Fibroblast of lung (primary cell): ENCODE data around the gene MAN1A1. TPM values are rescaled to one million over a fixed set of nuclear protein-coding genes. Genes with fewer than 3 reads are reported as not detected.

Source experiments
- DNase-seq, 2 donors: peaks; one replicate each; pipeline versions ENCODE4 v3.0.0 to v3.0.0-alpha.2; 2010; ENCODE audit warnings: low read depth in 2 of 2
- H2AFZ ChIP-seq: 2 replicates; pipeline ENCODE4 v1.5.1; 2012; ENCODE audit warnings: low read length, control low read depth, inconsistent platforms
- H3K27ac ChIP-seq: 2 replicates; pipeline ENCODE4 v1.5.1; 2011; ENCODE audit warnings: low read length, control low read depth; ENCODE audit not compliant: insufficient read depth
- H3K27me3 ChIP-seq: 2 replicates; pipeline ENCODE4 v1.5.1; 2011; ENCODE audit warnings: mild to moderate bottlenecking, low read length; ENCODE audit not compliant: control insufficient read depth, insufficient read depth
- H3K36me3 ChIP-seq: 2 replicates; pipeline ENCODE4 v1.5.1; 2011; ENCODE audit warnings: low read length; ENCODE audit not compliant: control insufficient read depth, insufficient read depth
- H3K4me1 ChIP-seq: 2 replicates; pipeline ENCODE4 v1.5.1; 2011; ENCODE audit warnings: low read length; ENCODE audit not compliant: control insufficient read depth, insufficient read depth; ENCODE audit errors: extremely low read depth
- H3K4me2 ChIP-seq: 2 replicates; pipeline ENCODE4 v1.5.1; 2011; ENCODE audit warnings: low read length, control low read depth; ENCODE audit not compliant: insufficient read depth; ENCODE audit errors: extremely low read depth
- H3K4me3 ChIP-seq, 4 experiments: fragments of 200-600 bp in 1 of 4; sonication (generic) in 1 of 4; replicated peaks in 1 of 4; 2 replicates each; pipeline ENCODE4 v1.5.1; 2011 to 2016; ENCODE audit warnings: low read length in 4 of 4, low read depth in 3 of 4, mild to moderate bottlenecking in 3 of 4, control low read depth in 2 of 4, inconsistent platforms in 1 of 4, mixed read lengths in 1 of 4; ENCODE audit not compliant: insufficient read depth in 1 of 4; ENCODE audit errors: control extremely low read depth in 1 of 4
- H3K79me2 ChIP-seq: 2 replicates; pipeline ENCODE4 v1.5.1; 2012; ENCODE audit warnings: mild to moderate bottlenecking, low read length, inconsistent platforms; ENCODE audit not compliant: control insufficient read depth, insufficient read depth
- H3K9ac ChIP-seq: 2 replicates; pipeline ENCODE4 v1.5.1; 2011; ENCODE audit warnings: mild to moderate bottlenecking, low read length, control low read depth; ENCODE audit not compliant: insufficient read depth
- H3K9me3 ChIP-seq: 2 replicates; pipeline ENCODE4 v1.5.1; 2012; ENCODE audit warnings: low read depth, low read length; ENCODE audit not compliant: control insufficient read depth, insufficient read depth
- H4K20me1 ChIP-seq: 2 replicates; pipeline ENCODE4 v1.5.1; 2011; ENCODE audit warnings: low read length; ENCODE audit not compliant: control insufficient read depth, insufficient read depth; ENCODE audit errors: extremely low read depth
- EZH2 ChIP-seq: IDR thresholded peaks from 2 replicates; pipeline ENCODE4 v1.5.1; 2012; ENCODE audit warnings: low read length, control low read depth, mild to moderate bottlenecking; ENCODE audit errors: missing control alignments
- polyA plus RNA-seq, 2 donors: library from polyadenylated mRNA; depleted of rRNA in 1 of 2; stranded (reverse) in 1 of 2; unstranded in 1 of 2; fragments of >200 nt; gene quantifications; 2 replicates each; pipeline ENCODE4 v1.2.1, GENCODE V29; 2011 to 2012; ENCODE audit warnings: missing spikeins in 1 of 2
- total RNA-seq: library from RNA; depleted of rRNA; stranded (reverse); fragments of >200 nt; gene quantifications from 2 replicates; pipeline ENCODE4 v1.2.1, GENCODE V29; 2014
- TF ChIP-seq, protein P1 (sequence below), 2 donors: IDR thresholded peaks in 1 of 2; conservative IDR thresholded peaks in 1 of 2; 1 replicate in 1 of 2; 2 replicates in 1 of 2; pipeline ENCODE4 v1.5.1; 2011 to 2012; ENCODE audit warnings: low read length in 2 of 2, control low read depth in 1 of 2, inconsistent platforms in 1 of 2, low read depth in 1 of 2, mild to moderate bottlenecking in 1 of 2

Gene MAN1A1
- total and polyA plus RNA-seq, 2 donors (not counting 1 experiment from before 2014, with no cell fraction given), result 39.5 to 120 TPM

DNA sequence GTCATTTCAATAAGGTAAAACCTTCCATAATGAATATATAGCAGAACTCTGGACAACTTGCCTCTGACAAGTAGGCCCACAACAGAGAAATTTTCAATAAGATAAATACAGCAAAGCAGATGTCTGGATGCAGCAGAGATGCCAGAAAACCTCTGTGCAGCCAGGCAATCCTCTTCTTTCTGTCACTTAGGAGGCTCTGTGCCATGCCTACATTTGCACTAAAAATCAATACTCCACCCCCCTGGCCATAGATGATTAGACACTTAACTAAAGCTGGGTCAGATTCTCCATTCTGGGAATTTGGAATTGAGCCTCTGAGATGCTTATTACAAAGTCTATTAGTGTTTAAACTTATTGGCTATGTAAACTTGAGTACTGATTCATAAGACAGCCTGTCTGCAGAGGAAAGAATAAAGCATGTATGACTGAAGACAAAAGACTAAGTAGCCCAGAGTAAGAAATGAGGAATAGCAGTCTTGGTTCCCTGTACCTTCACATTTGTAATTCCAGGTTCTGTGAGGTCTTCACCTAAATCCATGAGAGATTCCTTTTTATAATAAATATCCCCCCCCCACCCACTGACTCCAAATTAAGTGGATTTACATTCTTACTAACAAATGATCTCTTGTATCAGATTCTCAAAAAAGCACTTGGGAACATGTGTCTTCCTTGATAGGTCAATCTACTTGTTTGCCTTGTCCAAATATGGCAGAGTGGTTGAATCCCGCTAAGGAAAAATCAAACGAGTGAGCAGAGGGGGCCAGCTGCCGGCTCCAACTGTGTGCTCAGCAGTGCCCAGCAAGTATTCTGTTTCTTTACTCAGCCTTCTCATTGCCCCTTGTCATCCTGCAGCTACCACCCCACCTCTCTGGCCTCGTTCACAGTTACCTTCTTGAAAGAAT lies 20.4 kb downstream of the MAN1A1 start:
- Histone ChIP-seq H3K4me3 (no peak overlapping the region), H3K36me3 (no peaks in the 10 kb centered on the region), H3K27ac (no peak overlapping the region), H2AFZ (no peak overlapping the region), H3K79me2 (no peaks in the 10 kb centered on the region), H3K9me3 (no peaks in the 10 kb centered on the region), H3K4me1 (no peaks in the 10 kb centered on the region), H3K9ac (no peak overlapping the region), H4K20me1 (no peaks in the 10 kb centered on the region), H3K4me2 (no peak overlapping the region), H3K27me3 (no peaks in the 10 kb centered on the region)
- no peak for DNase-seq
- TF ChIP-seq, protein P1, sequence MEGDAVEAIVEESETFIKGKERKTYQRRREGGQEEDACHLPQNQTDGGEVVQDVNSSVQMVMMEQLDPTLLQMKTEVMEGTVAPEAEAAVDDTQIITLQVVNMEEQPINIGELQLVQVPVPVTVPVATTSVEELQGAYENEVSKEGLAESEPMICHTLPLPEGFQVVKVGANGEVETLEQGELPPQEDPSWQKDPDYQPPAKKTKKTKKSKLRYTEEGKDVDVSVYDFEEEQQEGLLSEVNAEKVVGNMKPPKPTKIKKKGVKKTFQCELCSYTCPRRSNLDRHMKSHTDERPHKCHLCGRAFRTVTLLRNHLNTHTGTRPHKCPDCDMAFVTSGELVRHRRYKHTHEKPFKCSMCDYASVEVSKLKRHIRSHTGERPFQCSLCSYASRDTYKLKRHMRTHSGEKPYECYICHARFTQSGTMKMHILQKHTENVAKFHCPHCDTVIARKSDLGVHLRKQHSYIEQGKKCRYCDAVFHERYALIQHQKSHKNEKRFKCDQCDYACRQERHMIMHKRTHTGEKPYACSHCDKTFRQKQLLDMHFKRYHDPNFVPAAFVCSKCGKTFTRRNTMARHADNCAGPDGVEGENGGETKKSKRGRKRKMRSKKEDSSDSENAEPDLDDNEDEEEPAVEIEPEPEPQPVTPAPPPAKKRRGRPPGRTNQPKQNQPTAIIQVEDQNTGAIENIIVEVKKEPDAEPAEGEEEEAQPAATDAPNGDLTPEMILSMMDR (conservative IDR thresholded peaks at IDR 0.05 in 1 of 2, IDR thresholded peaks at IDR 0.05 in 1 of 2; ENCODE audit: low read depth in 1 of 2, low read length in 2 of 2), result no peak
- no peak for TF ChIP-seq EZH2

DNA sequence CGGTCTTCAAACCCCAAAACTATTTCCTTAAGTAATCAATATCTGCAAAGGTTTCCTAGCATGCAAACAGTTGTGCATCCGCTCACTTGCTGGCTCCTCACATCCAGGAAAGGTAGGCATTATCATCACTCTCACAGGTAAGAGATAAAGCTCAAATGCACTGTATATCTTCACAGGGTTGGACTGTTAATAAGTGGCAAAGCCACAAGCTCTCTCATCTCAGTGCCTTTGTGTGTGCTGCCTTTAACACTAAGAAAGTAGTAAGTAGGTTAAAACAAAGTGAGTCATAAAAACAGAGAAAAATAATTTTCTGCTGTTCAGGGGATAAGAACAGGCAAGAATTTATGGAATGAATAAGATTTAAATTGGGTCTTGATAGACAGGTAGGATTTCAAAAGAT lies 21.3 kb downstream of the MAN1A1 start:
- H3K4me3 ChIP-seq, result no peak overlapping the region
- no peaks in the 10 kb centered on the region for H4K20me1 ChIP-seq
- H3K4me1 ChIP-seq, result no peaks in the 10 kb centered on the region
- no peaks in the 10 kb centered on the region for H3K36me3 ChIP-seq
- no peaks in the 10 kb centered on the region for H3K9me3 ChIP-seq
- no peak overlapping the region for H3K27ac ChIP-seq
- no peak for DNase-seq
- no peaks in the 10 kb centered on the region for H3K79me2 ChIP-seq
- H3K27me3 ChIP-seq, result no peaks in the 10 kb centered on the region
- TF ChIP-seq, protein P1 (conservative IDR thresholded peaks at IDR 0.05 in 1 of 2, IDR thresholded peaks at IDR 0.05 in 1 of 2; ENCODE audit: low read depth in 1 of 2, low read length in 2 of 2), result no peak
- no peak for TF ChIP-seq EZH2
- H3K4me2 ChIP-seq, result no peak overlapping the region
- no peak overlapping the region for H2AFZ ChIP-seq
- H3K9ac ChIP-seq, result no peak overlapping the region

DNA sequence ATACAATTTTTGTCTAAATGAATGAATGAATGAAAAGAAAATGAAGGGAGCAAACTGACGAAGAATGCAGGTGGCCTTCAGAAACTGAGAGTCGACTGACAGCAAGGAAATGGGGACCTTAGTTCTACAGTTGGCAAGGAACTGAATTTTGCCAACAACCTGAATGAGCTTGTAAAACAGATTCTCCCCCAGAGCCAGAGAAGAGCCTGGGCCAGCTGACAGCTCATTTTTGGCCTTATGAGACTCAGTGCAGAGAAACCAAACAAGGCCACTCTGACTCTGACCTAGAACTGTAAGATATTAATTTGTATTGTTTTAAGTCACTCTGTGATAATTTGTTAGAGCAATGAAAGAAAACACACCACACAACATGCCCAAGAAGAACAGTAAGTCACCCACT lies 21.8 kb downstream of the MAN1A1 start:
- no peak overlapping the region for H3K9ac ChIP-seq
- no peaks in the 10 kb centered on the region for H3K4me1 ChIP-seq
- no peaks in the 10 kb centered on the region for H3K79me2 ChIP-seq
- H3K27me3 ChIP-seq, result no peaks in the 10 kb centered on the region
- no peaks in the 10 kb centered on the region for H3K9me3 ChIP-seq
- H3K4me2 ChIP-seq, result no peak overlapping the region
- TF ChIP-seq, protein P1 (conservative IDR thresholded peaks at IDR 0.05 in 1 of 2, IDR thresholded peaks at IDR 0.05 in 1 of 2; ENCODE audit: low read depth in 1 of 2, low read length in 2 of 2), result no peak
- TF ChIP-seq EZH2, result no peak
- H2AFZ ChIP-seq, result no peak overlapping the region
- no peak overlapping the region for H3K27ac ChIP-seq
- no peak for DNase-seq
- H4K20me1 ChIP-seq, result no peaks in the 10 kb centered on the region
- no peak overlapping the region for H3K4me3 ChIP-seq
- no peaks in the 10 kb centered on the region for H3K36me3 ChIP-seq
